T-helper 1 cell treated with Interleukin-12 subunit alpha and Interleukin-12 subunit beta and Interleukin-4 antibody, amounts not matched to agents 30 μg/mL and 1 μg/mL, for 36 hours (primary cell): ENCODE data around the gene ZNF682.
"Not testable (repeated sequence)": the region's sequence is repeated elsewhere in the genome, so short reads cannot be mapped to it uniquely, and the experiment has no call there.

Experiments used
- H3K27ac Mint-ChIP-seq: one replicate; pipeline ENCODE4 v1.8.0; 2021; ENCODE audit warnings: mild to moderate bottlenecking, mixed read lengths
- H3K27me3 Mint-ChIP-seq: one replicate; pipeline ENCODE4 v1.8.0; 2021; ENCODE audit warnings: low read depth, mixed read lengths
- H3K36me3 Mint-ChIP-seq: one replicate; pipeline ENCODE4 v1.8.0; 2021; ENCODE audit warnings: low read depth, mixed read lengths
- H3K4me1 Mint-ChIP-seq: one replicate; pipeline ENCODE4 v1.8.0; 2021; ENCODE audit warnings: low read depth, mixed read lengths
- H3K4me3 Mint-ChIP-seq: one replicate; pipeline ENCODE4 v1.8.0; 2021; ENCODE audit warnings: mild to moderate bottlenecking, moderate library complexity, mixed read lengths
- H3K9me3 Mint-ChIP-seq: one replicate; pipeline ENCODE4 v1.8.0; 2021; ENCODE audit warnings: mixed read lengths

ZNF682 gene

DNA sequence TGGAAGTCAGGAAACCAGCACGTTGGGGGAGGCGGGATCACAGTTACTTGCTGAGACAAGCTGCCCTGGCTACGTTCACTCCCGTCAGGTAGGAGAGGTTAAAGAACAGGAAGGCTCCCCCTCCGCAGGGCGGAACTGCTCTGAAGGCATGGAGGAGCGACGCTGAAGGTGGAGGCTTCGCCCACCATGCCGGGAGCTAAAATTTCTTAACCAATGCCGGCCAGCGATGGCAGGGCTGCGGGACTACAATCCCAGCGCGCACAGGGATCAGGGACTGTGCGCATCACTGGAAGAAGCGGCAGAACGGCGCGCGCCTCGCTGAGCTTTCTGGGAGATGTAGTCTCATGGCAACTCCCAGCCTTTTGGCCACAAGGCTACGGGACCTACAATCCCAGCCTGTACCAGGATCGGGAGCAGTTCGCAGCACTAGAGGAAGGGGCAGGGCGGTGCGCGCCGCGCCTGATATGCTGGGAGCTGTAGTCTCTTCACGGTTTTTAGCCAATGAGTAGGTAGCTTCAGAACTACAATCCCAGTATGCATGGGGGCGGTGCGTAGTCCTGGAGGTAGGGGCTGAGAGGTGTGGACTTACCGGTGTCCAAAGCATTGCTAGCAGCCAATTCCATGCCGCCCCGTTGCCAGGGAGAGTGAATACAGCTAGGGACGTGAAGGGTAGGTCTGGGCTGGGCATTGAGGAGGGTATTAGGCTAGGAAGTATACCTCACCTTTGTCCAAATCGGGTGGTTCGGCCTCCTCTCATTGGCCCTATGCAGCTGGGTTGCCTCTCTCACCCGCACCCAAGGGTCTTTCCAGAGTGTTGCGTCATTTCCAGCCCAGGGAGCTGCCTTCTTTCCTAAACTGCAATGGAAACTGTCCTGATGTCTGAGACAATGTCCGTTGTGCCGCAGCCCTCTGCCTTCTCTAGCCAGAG lies 12.8 kb upstream of the ZNF682 start:
- Mint-ChIP-seq H3K27ac (peak overlapping the region; percentile 67), H3K9me3 (peaks cover 32% of the 10 kb centered on the region), H3K4me3 (peak overlapping the region; percentile 93), H3K27me3 (no peaks in the 10 kb centered on the region), H3K36me3 (peaks cover 2% of the 10 kb centered on the region), H3K4me1 (peaks cover 5% of the 10 kb centered on the region)

DNA sequence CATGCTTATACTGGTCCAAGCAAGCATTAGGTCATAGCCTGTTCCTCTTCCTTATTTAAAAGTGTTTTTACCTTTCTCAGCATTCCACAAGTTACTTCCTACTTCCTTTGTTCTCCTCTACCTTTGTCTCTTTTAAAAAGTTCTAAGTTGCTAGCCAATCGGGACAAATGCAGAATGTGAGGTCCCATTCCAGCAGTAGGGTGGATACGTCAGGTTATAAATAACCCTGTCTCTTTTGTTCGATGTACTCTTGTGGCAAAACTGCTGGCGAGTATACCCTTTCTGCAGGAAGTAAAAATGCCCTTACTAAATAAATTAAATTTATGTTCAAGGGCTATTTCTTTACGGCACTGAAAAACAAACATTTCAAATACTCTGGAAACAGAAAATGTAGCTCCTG lies 6.4 kb upstream of the ZNF682 start:
- not testable (repeated sequence) for H3K27ac Mint-ChIP-seq, H3K4me3 Mint-ChIP-seq, H3K4me1 Mint-ChIP-seq, H3K27me3 Mint-ChIP-seq, H3K36me3 Mint-ChIP-seq
- peaks cover 22% of the 10 kb centered on the region for H3K9me3 Mint-ChIP-seq

DNA sequence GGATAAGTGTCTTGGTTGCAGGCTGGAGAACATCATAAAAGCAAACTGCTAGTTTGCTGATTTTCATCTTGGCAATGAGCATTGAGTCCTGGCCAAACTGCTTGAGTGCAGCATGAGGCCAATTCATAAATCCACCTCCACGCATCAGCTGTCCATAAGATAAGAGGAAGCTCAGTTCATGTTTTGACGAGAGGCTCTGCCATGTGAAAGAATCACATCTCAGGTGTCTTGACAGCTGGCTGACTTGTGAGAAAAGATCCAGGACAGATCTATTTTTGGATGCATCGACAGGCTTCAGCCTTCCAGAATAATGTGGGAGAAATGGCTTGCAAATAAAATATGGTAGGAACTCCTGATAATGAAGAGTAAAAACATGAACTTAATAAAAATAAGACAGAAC lies 5.4 kb upstream of the ZNF682 start:
- no peaks in the 10 kb centered on the region for H3K27me3 Mint-ChIP-seq
- no peak overlapping the region for H3K27ac Mint-ChIP-seq
- H3K4me1 Mint-ChIP-seq, result no peaks in the 10 kb centered on the region
- H3K4me3 Mint-ChIP-seq, result no peak overlapping the region
- peaks cover 12% of the 10 kb centered on the region for H3K9me3 Mint-ChIP-seq
- H3K36me3 Mint-ChIP-seq, result no peaks in the 10 kb centered on the region

DNA sequence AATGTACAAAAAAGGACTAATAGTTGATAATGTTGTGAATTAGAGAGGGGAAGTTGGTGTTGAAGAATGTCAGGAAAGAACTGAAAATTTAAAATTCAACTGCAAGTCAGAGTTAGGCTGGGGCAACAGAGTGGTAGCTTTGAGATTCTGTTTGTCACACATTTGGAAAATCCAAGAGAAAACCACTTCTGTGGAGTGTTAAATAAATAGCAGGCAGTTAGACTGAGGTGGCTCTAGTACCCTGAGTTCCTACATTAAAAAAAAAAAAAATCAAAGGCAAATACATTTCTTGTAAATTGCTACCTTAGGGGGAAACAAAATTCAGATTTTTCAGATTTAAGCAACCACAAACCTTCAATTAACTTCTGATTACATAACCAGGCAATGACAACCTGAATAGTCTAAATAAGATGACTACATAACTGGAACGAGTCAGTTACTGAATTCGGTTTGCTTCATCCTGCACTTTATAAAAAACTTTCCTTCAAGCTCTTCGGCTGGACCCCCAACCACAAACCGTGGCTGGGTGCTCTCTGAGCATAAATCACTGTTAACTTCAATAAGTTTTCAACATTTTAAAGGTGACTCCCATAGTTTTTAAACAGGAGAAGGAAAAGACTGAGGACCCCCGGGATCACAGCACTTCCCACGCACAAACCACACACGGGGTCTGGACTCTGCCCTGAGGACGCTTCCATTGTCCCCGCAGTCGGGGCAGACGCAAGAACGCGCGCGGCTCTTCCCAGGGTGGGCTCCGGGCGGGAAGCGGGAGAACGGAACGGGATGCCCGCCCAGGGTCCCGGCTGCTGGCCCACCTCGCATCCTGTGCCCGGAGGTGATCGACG lies 725 bp downstream of the ZNF682 start:
- Mint-ChIP-seq H3K4me3 (peak overlapping the region; percentile 88), H3K9me3 (peaks cover 11% of the 10 kb centered on the region), H3K4me1 (peaks cover 7% of the 10 kb centered on the region), H3K27me3 (no peaks in the 10 kb centered on the region), H3K36me3 (peaks cover 8% of the 10 kb centered on the region), H3K27ac (peak overlapping the region; percentile 74)

DNA sequence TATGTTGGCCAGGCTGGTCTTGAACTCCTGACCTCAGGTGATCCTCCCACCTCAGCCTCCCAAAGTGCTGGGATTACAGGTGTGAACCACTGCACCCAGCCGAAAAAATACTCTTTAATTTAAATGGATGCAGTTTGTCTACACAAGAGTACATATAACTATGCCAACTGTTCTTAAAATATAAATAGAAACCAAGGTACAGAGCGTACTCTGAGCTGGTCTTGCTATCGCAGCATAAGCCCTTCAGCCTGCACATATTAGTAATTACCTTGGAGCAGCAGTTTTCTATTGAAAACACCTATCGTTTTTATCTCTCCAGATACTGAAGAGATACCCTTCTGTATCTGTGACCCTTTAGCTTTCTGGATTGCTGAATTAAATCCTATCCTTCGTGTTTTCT lies 3.4 kb downstream of the ZNF682 start:
- Mint-ChIP-seq H3K4me3 (no peak overlapping the region), H3K27me3 (no peaks in the 10 kb centered on the region), H3K36me3 (peaks cover 16% of the 10 kb centered on the region), H3K4me1 (peaks cover 7% of the 10 kb centered on the region), H3K27ac (no peak overlapping the region), H3K9me3 (peaks cover 20% of the 10 kb centered on the region)

DNA sequence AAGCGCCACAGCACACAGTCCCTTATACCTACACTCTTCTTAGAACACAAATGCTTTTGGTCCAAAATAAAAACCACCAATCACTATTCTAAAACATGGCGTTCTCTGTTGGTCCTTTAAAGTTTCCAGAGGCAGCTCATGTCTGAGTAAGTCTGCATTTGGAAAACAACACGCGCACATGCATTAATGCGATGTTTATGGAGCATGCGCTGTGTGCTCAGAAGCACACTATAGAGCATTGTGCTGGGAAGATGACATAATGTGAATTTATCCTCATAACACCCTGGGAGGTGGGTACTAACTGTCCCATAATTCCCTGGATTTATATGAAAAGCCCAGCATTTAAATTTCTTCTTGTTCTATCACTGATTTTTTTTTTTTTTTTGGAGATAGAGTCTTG lies 10.7 kb downstream of the ZNF682 start:
- peaks cover 35% of the 10 kb centered on the region for H3K9me3 Mint-ChIP-seq
- H3K27me3 Mint-ChIP-seq, result no peaks in the 10 kb centered on the region
- H3K4me1 Mint-ChIP-seq, result no peaks in the 10 kb centered on the region
- no peak overlapping the region for H3K4me3 Mint-ChIP-seq
- no peak overlapping the region for H3K27ac Mint-ChIP-seq
- H3K36me3 Mint-ChIP-seq, result peaks cover 26% of the 10 kb centered on the region

DNA sequence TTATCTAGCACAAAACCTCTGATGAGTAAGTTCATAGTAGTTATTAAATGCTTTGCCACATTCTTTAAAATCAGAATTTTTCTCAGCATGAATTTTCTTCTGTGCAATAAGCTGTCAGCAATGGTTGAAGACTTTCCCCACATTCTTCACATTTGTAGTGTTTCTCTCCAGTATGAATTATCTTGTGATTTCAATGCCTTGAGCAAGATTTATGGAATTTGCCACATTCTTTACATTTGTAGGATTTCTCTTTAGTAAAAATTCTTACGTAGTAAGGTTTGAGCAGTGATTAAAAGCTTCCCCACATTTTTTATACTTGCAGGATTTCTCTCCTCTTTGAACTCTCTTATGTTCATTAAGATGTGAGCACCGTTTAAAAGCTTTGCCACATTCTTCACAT lies 33.6 kb downstream of the ZNF682 start:
- no peak overlapping the region for H3K27ac Mint-ChIP-seq
- peaks cover 68% of the 10 kb centered on the region for H3K9me3 Mint-ChIP-seq
- no peaks in the 10 kb centered on the region for H3K4me1 Mint-ChIP-seq
- H3K27me3 Mint-ChIP-seq, result no peaks in the 10 kb centered on the region
- peaks cover 30% of the 10 kb centered on the region for H3K36me3 Mint-ChIP-seq
- H3K4me3 Mint-ChIP-seq, result no peak overlapping the region

DNA sequence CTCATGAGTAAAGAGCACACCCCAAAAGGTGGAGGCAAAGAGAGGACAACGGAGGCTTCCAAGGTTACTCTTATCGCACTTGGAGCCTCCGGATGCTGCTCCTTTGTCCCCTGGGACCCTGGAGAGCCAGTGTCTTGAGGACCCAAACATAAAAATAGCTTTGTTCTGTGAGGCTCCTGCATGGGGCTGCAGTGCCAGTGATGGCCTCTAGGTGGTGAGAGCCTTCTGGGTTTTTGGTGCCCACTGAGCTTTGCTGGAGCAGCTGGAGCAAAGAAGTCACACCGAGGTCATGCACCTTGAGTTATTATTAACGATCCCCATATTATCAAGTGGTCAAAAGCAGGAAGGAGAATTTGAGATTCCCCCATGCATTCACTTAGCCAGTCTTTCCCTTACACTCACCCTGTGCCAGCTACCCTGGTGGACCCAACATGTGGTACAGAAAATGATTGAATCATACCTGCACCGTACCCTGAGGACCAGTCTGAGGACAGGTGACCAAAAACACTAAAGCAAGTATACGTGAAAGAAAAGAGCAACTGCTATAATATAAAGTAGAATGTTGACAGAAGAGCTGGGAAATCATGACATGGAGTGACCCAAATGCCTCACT lies 41.5 kb downstream of the ZNF682 start:
- Mint-ChIP-seq H3K9me3 (peaks cover 62% of the 10 kb centered on the region), H3K4me1 (no peaks in the 10 kb centered on the region), H3K27ac (no peak overlapping the region), H3K36me3 (no peaks in the 10 kb centered on the region), H3K4me3 (no peak overlapping the region), H3K27me3 (no peaks in the 10 kb centered on the region)

DNA sequence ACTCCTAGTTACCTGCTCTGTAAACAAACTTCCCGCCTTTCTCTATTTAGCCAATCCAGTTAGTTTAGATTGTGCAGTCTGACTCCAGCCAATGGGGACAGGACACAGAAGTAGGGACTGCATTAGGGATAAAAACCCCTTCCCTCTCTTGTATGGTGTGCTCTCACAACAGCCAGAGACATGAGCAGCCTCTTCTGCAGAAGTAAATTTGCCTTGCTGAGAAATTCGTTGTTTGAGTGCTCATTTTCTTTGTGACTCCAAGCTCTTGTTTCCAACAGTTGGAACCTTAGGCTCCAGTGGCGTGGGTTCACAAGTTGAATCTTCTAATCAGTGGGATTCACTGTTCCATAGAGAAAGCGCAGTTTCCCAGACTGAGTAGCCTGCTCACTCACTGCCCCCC lies 72.4 kb downstream of the ZNF682 start:
- no peaks in the 10 kb centered on the region for H3K27me3 Mint-ChIP-seq
- H3K9me3 Mint-ChIP-seq, result peaks cover 82% of the 10 kb centered on the region
- peaks cover 1% of the 10 kb centered on the region for H3K36me3 Mint-ChIP-seq
- H3K27ac Mint-ChIP-seq, result no peak overlapping the region
- no peak overlapping the region for H3K4me3 Mint-ChIP-seq
- H3K4me1 Mint-ChIP-seq, result no peaks in the 10 kb centered on the region

DNA sequence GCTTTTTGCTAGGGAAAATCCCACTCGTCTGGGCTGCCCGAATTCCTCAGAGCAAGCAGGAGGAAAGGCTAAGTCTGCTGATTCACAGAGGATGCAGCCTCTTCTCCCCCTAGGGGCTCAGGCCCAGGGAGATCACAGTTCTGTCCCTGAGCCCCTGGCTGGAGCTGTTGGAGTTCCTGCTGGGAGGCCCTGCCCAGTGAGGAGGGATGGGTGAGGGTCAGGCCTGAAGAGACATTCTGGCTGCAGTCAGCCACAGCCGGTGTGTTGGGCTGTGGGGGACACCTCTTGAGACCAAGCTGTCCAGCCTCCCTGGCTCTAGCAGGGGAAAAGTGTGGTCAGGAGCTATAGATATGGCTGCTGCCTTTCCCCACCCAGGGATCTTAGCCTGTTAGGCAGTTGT lies 73.2 kb downstream of the ZNF682 start:
- not testable (repeated sequence) for H3K4me3 Mint-ChIP-seq, H3K36me3 Mint-ChIP-seq, H3K27ac Mint-ChIP-seq, H3K4me1 Mint-ChIP-seq, H3K27me3 Mint-ChIP-seq
- H3K9me3 Mint-ChIP-seq, result peaks cover 74% of the 10 kb centered on the region

DNA sequence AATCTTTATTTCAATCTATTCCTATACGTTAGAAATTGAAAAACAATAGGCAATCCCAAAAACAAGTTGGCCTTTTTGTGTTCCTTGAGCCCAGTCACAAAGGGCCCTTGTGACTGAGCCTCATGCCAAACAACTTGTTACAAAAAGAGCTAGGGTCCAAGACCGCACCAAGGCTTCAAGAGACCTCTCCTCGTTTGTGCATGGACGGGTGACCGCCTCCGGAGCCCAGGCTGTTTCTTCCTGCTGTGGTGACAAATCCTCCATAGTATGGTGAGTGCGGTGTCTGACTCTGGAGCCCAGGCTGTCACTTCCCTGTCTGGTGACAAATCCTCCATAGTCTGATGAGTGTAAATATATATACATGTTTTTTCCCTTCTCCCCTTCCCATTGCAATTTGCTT lies 74.9 kb downstream of the ZNF682 start:
- no peaks in the 10 kb centered on the region for H3K27me3 Mint-ChIP-seq
- H3K4me3 Mint-ChIP-seq, result no peak overlapping the region
- H3K4me1 Mint-ChIP-seq, result no peaks in the 10 kb centered on the region
- no peak overlapping the region for H3K27ac Mint-ChIP-seq
- H3K36me3 Mint-ChIP-seq, result peaks cover 1% of the 10 kb centered on the region
- H3K9me3 Mint-ChIP-seq, result peaks cover 62% of the 10 kb centered on the region

DNA sequence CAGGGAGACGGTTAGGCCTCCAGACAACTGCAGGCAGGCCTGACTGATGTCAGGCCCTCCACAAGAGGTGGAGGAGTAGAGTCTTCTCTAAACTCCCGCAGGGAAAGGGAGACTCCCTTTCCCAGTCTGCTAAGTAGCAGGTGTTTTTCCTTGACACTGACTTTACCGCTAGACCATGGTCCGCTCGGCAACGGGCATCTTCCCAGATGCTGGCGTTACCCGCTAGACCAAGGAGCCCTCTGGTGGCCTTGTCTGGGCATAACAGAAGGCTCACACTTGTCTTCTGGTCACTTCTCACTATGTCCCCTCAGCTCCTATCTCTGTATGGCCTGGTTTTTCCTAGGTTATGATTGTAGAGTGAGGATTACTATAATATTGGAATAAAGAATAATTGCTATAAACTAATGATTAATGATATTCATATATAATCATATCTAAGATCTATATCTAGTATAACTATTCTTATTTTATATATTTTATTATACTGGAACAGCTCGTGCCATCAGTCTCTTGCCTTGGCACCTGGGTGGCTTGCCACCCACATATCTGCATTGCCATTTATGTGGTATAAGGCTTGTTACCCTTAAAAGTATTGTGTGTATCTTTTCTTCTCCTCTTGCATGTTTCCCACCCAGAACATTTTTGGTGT lies 80.0 kb downstream of the ZNF682 start:
- not testable (repeated sequence) for H3K4me1 Mint-ChIP-seq, H3K4me3 Mint-ChIP-seq, H3K27ac Mint-ChIP-seq, H3K36me3 Mint-ChIP-seq, H3K27me3 Mint-ChIP-seq
- peaks cover 33% of the 10 kb centered on the region for H3K9me3 Mint-ChIP-seq

DNA sequence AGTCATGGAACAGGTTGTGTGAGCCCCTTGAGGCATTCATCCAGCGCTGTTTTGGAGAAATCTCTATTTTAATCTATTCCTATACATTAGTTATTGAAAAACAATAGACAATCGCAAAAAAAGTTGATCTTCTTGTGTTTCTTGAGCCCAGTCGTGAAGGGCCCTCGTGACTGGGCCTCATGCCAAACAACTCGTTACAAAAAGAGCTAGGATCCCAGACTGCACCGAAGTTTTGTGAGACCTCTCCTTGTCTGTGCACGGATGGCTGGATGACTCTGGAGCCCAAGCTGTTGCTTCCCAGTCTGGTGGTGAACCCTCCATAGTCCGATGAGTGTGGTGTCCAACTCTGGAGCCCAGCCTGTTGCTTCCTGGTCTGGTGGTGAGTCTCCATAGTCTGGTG lies 81.5 kb downstream of the ZNF682 start:
- not testable (repeated sequence) for H3K36me3 Mint-ChIP-seq, H3K4me3 Mint-ChIP-seq, H3K4me1 Mint-ChIP-seq, H3K27me3 Mint-ChIP-seq, H3K27ac Mint-ChIP-seq
- peaks cover 24% of the 10 kb centered on the region for H3K9me3 Mint-ChIP-seq

DNA sequence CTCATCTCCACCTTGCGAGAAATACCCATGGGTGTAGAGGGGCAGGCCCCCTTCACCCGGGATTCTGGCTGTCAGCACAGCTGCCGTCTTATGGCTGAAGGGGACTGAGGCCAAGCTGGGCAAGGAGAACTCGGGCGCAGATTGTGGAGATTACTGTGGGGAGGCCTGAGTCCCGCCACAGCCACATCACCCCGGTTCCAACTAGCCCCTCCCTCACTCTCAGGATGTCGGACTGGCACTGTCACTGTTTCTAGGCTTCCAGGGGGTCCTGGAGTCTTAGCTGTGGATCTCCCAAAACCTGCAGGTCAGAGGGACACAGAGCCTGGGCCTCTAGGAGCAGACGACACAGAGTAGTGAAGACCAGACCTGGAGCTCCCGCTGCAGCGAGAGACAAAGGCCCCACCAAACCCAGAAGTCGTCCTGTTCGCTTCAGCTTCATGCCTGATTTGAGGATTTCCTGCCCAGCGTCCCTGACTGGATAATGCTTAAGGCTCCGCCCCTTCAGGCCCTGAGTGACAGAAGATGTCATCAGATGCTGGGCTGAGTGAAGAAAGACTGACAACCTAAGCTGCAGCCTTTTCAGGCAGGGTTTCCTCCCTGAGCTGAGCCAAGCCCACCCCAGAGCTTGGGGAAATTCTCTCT lies 82.8 kb downstream of the ZNF682 start:
- H3K27ac Mint-ChIP-seq, result no peak overlapping the region
- H3K36me3 Mint-ChIP-seq, result peaks cover 2% of the 10 kb centered on the region
- peaks cover 3% of the 10 kb centered on the region for H3K4me1 Mint-ChIP-seq
- no peak overlapping the region for H3K4me3 Mint-ChIP-seq
- H3K27me3 Mint-ChIP-seq, result no peaks in the 10 kb centered on the region
- H3K9me3 Mint-ChIP-seq, result peaks cover 17% of the 10 kb centered on the region
